DOHH2 (cell line): ENCODE measurements around the gene FASTK.

ENCODE experiments used
- CTCF ChIP-seq: fragments of 200-600 bp; sonication (generic); IDR thresholded peaks from one replicate; pipeline ENCODE4 v1.5.1; 2014; ENCODE audit warnings: antibody characterized with exemption, mild to moderate bottlenecking, low read depth, low read length; ENCODE audit not compliant: poor library complexity, severe bottlenecking
- EZH2phosphoT487 ChIP-seq: fragments of 200-600 bp; sonication (generic); IDR thresholded peaks from 2 replicates; pipeline ENCODE4 v1.6.1; 2017; ENCODE audit warnings: borderline replicate concordance, mild to moderate bottlenecking, antibody characterized with exemption, low read length, moderate library complexity, mixed read lengths

DNA sequence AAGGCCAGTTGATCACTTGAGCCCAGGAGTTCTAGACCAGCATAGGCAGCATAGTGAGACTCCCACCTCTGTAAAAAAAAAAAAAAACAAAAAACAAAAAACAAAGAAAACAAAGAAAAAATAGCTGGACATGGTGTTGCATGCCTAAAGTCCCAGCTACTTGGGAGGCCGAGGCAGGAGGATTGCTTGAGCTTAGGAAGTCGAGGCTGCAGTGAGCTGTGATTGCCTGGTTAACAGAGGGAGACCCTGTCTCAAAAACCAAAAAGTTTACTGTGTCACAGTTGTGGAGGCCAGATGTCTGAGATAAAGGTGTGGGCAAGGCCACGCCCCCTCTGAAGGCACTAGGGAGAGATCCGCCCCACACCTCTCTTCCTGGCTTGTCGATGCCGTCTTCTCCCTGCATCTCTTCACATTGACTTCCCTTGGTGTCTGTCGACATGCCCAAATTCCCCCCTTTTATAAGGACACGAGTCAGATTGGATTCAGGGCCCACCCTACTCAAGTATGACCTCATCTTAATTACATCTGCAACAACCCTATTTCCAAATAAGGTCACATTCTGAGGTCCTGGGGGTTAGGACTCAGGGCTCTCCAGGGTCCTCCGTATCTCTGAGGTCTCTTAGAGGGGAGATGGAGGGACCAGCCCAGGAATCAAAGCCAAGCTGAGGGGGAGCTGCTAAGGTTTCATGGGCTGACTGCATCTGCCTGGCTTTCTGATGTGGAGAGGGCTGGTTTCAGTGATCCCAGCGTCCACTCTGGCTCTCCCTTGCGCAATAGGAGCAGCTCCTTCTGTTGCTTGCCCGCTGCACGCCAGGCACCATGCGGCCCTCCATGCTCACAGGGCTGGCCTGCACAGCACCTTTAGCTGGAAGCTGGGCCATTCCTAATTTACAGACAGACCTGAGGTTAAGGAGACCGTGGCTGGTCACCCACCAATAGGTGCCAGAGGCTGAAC is 28.8 kb upstream of the FASTK start:
- TF ChIP-seq EZH2phosphoT487 (no peak), CTCF (no peak)
